ENCODE measurements around the gene ARID1B. TPM values are rescaled to one million over a fixed set of nuclear protein-coding genes. Genes with fewer than 3 reads are reported as not detected.

The ARID1B gene
- total RNA-seq, 1 experiment from 2014 or later = 35.6 TPM

DNA sequence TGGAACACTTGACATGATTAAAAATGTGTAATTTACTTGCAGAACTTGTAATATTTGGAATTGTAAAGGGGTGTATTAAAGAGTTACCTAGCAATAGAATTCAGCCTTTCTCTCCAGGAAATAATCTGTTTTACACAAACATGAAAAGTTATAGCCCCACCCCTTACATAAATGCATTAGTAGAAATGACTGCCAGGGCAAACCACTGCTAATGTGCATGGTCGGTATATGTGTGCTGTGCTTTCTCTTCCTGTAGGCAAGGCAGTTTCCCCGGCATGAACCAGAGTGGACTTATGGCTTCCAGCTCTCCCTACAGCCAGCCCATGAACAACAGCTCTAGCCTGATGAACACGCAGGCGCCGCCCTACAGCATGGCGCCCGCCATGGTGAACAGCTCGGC is 389.6 kb downstream of the ARID1B start:
- H3K27me3 ChIP-seq (ENCODE audit: insufficient read depth, low read length) = no peaks in the 10 kb centered on the region
- DNase-seq (ENCODE audit: low read depth, low spot score) (no peak), ATAC-seq (peak; percentile 34; the same call in 1 of the 2 replicates)
- H3K27ac ChIP-seq (ENCODE audit: low read depth, low read length) = no peak overlapping the region
- no TSS peak for BruUV-seq (replicated peaks)
- intact Hi-C loops (cut with micrococcal nuclease) = no loop called here
- no peaks in the 10 kb centered on the region for H3K36me3 ChIP-seq (ENCODE audit: control insufficient read depth in 1 of 2, insufficient read depth in 2 of 2, low read length in 2 of 2)
- H4K20me1 ChIP-seq (ENCODE audit: insufficient read depth) = no peaks in the 10 kb centered on the region
- H3K9me3 ChIP-seq (ENCODE audit: control insufficient read depth in 1 of 2, insufficient read depth in 1 of 2, low read depth in 1 of 2, low read length in 2 of 2) = no peaks in the 10 kb centered on the region
- POLR2A ChIA-PET = no interaction called here
- no peaks in the 10 kb centered on the region for H3K4me1 ChIP-seq (ENCODE audit: control insufficient read depth in 1 of 2, insufficient read depth in 2 of 2, low read length in 2 of 2)
- H2AFZ ChIP-seq (ENCODE audit: low read depth, low read length, poor library complexity, severe bottlenecking) = no peak overlapping the region
- H3K4me2 ChIP-seq (ENCODE audit: low read length) = no peak overlapping the region
- no peak for TF ChIP-seq CBX3 (IDR thresholded peaks at IDR 0.05; ENCODE audit: low read depth)
- TF ChIP-seq, protein P1, sequence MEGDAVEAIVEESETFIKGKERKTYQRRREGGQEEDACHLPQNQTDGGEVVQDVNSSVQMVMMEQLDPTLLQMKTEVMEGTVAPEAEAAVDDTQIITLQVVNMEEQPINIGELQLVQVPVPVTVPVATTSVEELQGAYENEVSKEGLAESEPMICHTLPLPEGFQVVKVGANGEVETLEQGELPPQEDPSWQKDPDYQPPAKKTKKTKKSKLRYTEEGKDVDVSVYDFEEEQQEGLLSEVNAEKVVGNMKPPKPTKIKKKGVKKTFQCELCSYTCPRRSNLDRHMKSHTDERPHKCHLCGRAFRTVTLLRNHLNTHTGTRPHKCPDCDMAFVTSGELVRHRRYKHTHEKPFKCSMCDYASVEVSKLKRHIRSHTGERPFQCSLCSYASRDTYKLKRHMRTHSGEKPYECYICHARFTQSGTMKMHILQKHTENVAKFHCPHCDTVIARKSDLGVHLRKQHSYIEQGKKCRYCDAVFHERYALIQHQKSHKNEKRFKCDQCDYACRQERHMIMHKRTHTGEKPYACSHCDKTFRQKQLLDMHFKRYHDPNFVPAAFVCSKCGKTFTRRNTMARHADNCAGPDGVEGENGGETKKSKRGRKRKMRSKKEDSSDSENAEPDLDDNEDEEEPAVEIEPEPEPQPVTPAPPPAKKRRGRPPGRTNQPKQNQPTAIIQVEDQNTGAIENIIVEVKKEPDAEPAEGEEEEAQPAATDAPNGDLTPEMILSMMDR (IDR thresholded peaks at IDR 0.05 in 2 of 3, conservative IDR thresholded peaks at IDR 0.05 in 1 of 3; ENCODE audit: borderline replicate concordance in 1 of 3, insufficient read depth in 1 of 3, low read depth in 2 of 3, low read length in 2 of 3) = 0 out of 6 replicates have a peak, but pooled peaks of 1 of the 3 experiments have one; percentile 3
- RAD21 ChIA-PET (ENCODE audit: low non-redundant PET in 1 of 2, low total read pairs in 2 of 2, uncharacterized antibody in 2 of 2, unreplicated experiment in 2 of 2) = no interaction called here
- no peak overlapping the region for H3K4me3 ChIP-seq (replicated peaks in 1 of 2; ENCODE audit: low read depth in 1 of 2, low read length in 2 of 2)
- CTCF ChIA-PET = no interaction called here
- no peaks in the 10 kb centered on the region for H3K9me2 ChIP-seq (ENCODE audit: insufficient read depth)
- H3K9ac ChIP-seq (ENCODE audit: low read length) = no peak overlapping the region
- no peaks in the 10 kb centered on the region for H3K79me2 ChIP-seq (ENCODE audit: insufficient read depth, low read length)

DNA sequence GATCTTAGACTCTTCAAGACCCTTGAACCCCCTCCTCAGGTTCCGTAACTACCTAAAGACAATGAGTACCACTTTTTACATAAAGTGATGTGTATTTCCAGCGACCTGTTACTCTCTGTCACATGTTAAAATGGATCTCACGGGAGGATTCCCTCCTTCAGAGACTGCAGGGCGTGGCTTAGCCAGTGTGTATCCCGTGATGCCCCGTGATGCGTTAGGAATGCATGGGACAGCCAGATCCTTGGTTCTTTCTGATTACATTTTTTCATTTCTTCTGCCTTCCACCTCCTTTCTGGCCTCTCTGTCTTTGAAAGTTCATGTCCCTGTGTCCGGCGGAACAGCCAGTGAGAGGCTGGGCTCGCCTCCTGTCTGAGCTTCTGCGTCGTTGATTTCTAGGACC is 390.7 kb downstream of the ARID1B start:
- POLR2A ChIA-PET = no interaction called here
- Histone ChIP-seq H2AFZ (ENCODE audit: low read depth, low read length, poor library complexity, severe bottlenecking) (no peak overlapping the region), H3K79me2 (ENCODE audit: insufficient read depth, low read length) (no peaks in the 10 kb centered on the region), H3K9ac (ENCODE audit: low read length) (no peak overlapping the region), H3K4me1 (ENCODE audit: control insufficient read depth in 1 of 2, insufficient read depth in 2 of 2, low read length in 2 of 2) (no peaks in the 10 kb centered on the region), H3K27ac (ENCODE audit: low read depth, low read length) (no peak overlapping the region), H3K9me2 (ENCODE audit: insufficient read depth) (no peaks in the 10 kb centered on the region), H3K4me2 (ENCODE audit: low read length) (no peak overlapping the region), H3K36me3 (ENCODE audit: control insufficient read depth in 1 of 2, insufficient read depth in 2 of 2, low read length in 2 of 2) (no peaks in the 10 kb centered on the region), H3K27me3 (ENCODE audit: insufficient read depth, low read length) (no peaks in the 10 kb centered on the region), H4K20me1 (ENCODE audit: insufficient read depth) (no peaks in the 10 kb centered on the region), H3K9me3 (ENCODE audit: control insufficient read depth in 1 of 2, insufficient read depth in 1 of 2, low read depth in 1 of 2, low read length in 2 of 2) (no peaks in the 10 kb centered on the region), H3K4me3 (replicated peaks in 1 of 2; ENCODE audit: low read depth in 1 of 2, low read length in 2 of 2) (no peak overlapping the region)
- BruUV-seq (replicated peaks) = no TSS peak
- intact Hi-C loops (cut with micrococcal nuclease) = no loop called here
- DNase-seq (ENCODE audit: low read depth, low spot score) (no peak), ATAC-seq (no peak)
- TF ChIP-seq, protein P2, sequence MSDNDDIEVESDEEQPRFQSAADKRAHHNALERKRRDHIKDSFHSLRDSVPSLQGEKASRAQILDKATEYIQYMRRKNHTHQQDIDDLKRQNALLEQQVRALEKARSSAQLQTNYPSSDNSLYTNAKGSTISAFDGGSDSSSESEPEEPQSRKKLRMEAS (IDR thresholded peaks at IDR 0.05) = no peak
- TF ChIP-seq, protein P1 (IDR thresholded peaks at IDR 0.05 in 2 of 3, conservative IDR thresholded peaks at IDR 0.05 in 1 of 3; ENCODE audit: borderline replicate concordance in 1 of 3, insufficient read depth in 1 of 3, low read depth in 2 of 3, low read length in 2 of 3) = no peak
- TF ChIP-seq EZH2 (IDR thresholded peaks at IDR 0.05) = no peak
- TF ChIP-seq ELF1 (IDR thresholded peaks at IDR 0.05; ENCODE audit: borderline replicate concordance, low read depth) = no peak
- TF ChIP-seq CBX3 (IDR thresholded peaks at IDR 0.05; ENCODE audit: low read depth) = no peak
- TF ChIP-seq SRF (IDR thresholded peaks at IDR 0.05; ENCODE audit: low read depth) = no peak
- TF ChIP-seq YY1 (IDR thresholded peaks at IDR 0.05; ENCODE audit: extremely low read depth, insufficient replicate concordance, low read depth, low read length) = no peak
- no peak for TF ChIP-seq REST (IDR thresholded peaks at IDR 0.05; ENCODE audit: low read depth)
- CTCF ChIA-PET = no interaction called here
- RAD21 ChIA-PET (ENCODE audit: low non-redundant PET in 1 of 2, low total read pairs in 2 of 2, uncharacterized antibody in 2 of 2, unreplicated experiment in 2 of 2) = no interaction called here
